ENCODE data around the gene PTPRO.

- no peak for TF ChIP-seq CTCF (IDR thresholded peaks at IDR 0.05)
- no peak for TF ChIP-seq POLR2A (IDR thresholded peaks at IDR 0.05)
- no peak for TF ChIP-seq POLR2AphosphoS5 (IDR thresholded peaks at IDR 0.05)
These were observed 286.1 kb downstream of the PTPRO start for GRCh38 chr12:15608406-15608805.
